Stimulated activated CD4-positive, alpha-beta T cell treated with anti-CD3 and anti-CD28 coated beads, Interleukin-1b, Interleukin-23, amount 100 ng/mL, for 1 hour (primary cell): ENCODE measurements around the gene HEPACAM2.

Source experiments
- DNase-seq, 2 donors: peaks; one replicate each; pipeline ENCODE4 v3.0.0-alpha.2; 2020; ENCODE audit warnings: low read depth in 2 of 2

HEPACAM2 gene

GRCh38 chr7:93202594-93203250, 23.5 kb downstream of the HEPACAM2 start:
- DNase-seq, result no peak

- DNase-seq, result no peak
Observed at GRCh38 chr7:93198472-93198871, 27.8 kb downstream of the HEPACAM2 start.

- no peak for DNase-seq
Observed at GRCh38 chr7:93196336-93196735, 29.9 kb downstream of the HEPACAM2 start.

GRCh38 chr7:93194386-93194785, 31.9 kb downstream of the HEPACAM2 start:
- no peak for DNase-seq

- DNase-seq, result no peak
Observed at GRCh38 chr7:93188870-93189634, 37.2 kb downstream of the HEPACAM2 start.

- DNase-seq, result no peak
Observed at GRCh38 chr7:93185303-93186027, 40.8 kb downstream of the HEPACAM2 start.

- DNase-seq, result no peak
Observed at GRCh38 chr7:93179173-93179572, 47.1 kb downstream of the HEPACAM2 start.

GRCh38 chr7:93178213-93178612, 48.1 kb downstream of the HEPACAM2 start:
- DNase-seq, result no peak

- DNase-seq, result no peak
Observed at GRCh38 chr7:93176992-93177580, 49.2 kb downstream of the HEPACAM2 start.

- no peak for DNase-seq
Observed at GRCh38 chr7:93175219-93175618, 51.0 kb downstream of the HEPACAM2 start.

GRCh38 chr7:93172683-93173082, 53.6 kb downstream of the HEPACAM2 start:
- no peak for DNase-seq

- no peak for DNase-seq
Observed at GRCh38 chr7:93171606-93172226, 54.6 kb downstream of the HEPACAM2 start.

GRCh38 chr7:93165447-93165846, 60.8 kb downstream of the HEPACAM2 start:
- DNase-seq, result no peak

GRCh38 chr7:93164766-93165165, 61.5 kb downstream of the HEPACAM2 start:
- DNase-seq, result no peak

GRCh38 chr7:93161181-93161762, 65.0 kb downstream of the HEPACAM2 start:
- no peak for DNase-seq

GRCh38 chr7:93160410-93160809, 65.9 kb downstream of the HEPACAM2 start:
- no peak for DNase-seq

GRCh38 chr7:93159490-93159889, 66.8 kb downstream of the HEPACAM2 start:
- no peak for DNase-seq

- no peak for DNase-seq
Observed at GRCh38 chr7:93156884-93157283, 69.4 kb downstream of the HEPACAM2 start.

- DNase-seq, result no peak
Observed at GRCh38 chr7:93150200-93150835, 76.0 kb downstream of the HEPACAM2 start.

- no peak for DNase-seq
Observed at GRCh38 chr7:93148727-93149126, 77.5 kb downstream of the HEPACAM2 start.

GRCh38 chr7:93148144-93148543, 78.1 kb downstream of the HEPACAM2 start, which contains the start of gene SAMD9L:
TSS of gene SAMD9L (minus strand) at chr7:93148385. CDS start at chr7:93135971, 12,414 bp downstream.
- DNase-seq, result no peak
